HPDE6-E6E7 (cell line): ENCODE measurements around the gene RAB35.

Source experiments
- DNase-seq: peaks from one replicate; pipeline ENCODE4 v3.0.0; 2011; ENCODE audit warnings: missing footprints; ENCODE audit errors: extremely low spot score

The RAB35 gene

DNA sequence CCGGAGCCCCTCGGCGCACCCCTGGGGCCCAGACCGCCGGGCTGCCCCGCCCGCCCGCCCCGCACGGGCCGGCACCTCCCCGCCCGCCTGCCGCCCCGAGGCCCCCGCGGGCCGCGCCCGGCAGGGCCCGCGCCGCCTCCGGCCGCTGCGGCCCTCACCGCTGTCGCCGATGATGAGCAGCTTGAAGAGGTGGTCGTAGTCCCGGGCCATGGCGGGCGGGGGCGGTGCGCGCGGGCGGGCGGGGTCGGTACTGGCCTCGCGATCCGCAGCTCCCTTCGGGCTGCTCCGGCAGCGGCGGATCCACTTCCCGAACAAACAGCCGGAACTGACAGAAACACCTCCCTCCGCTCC, at the start of gene RAB35:
TSS of gene RAB35 (minus strand) at position 313 of the 351 bp plus-strand sequence. CDS start at position 210, 103 bp downstream.
- no peak for DNase-seq

DNA sequence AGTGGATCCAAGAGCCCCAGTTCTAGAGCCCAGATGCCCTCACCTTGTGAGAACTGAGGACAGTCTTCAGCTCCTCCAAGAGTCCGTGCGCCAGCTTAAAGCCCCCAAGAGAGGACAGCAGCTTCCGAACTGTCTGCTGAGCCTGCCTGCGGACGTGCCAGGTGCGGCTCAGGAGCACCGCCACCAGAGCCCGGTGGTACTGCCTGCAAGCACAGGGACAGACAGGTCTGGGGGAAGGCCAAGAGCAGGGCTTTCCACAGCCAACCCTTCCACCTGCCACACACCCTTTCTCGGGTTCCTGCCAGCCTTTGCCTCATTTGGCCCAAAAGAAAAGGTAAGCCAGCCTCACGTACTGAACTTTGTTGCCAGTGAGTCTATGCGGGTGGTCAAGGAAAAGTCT, 47.7 kb upstream of the RAB35 start:
- no peak for DNase-seq

DNA sequence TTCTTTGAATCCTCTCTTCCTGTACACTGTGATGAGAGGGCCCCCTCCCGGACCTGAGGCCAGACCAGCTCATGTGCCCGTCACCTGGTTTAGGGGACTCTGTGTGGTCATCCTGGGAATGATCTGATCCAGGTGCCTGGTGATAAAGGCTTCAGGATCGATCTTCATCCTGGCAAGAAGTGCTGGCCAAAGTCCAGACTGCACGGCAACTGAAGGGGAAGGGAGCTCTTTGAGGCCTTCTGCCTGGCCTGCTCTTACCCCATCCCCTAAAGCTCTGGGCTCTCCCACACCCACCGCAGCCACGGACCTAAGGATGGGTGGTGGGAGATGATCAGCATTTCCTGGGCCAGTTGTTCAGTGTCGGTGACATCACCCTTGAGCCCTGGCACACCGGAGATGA, 46.2 kb upstream of the RAB35 start:
- no peak for DNase-seq

DNA sequence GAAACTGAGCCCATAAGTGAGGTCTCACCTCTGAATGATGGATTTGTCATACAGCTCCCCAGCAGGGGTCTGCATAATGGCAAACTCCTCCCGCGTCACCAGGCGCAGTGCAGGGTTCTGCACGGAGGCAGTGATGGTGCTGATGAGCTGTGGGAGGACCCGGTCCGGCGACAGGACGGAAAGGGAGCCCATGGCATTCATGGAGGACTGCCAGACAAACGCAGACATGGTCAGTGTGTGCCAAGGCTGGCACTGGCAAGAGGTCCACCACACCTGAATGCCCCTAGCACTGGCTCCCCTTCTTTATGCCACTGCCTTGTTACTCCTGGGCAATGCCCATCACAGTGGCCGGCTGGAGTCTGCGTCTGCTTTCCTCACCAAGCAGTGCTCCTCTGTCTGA, 45.3 kb upstream of the RAB35 start:
- DNase-seq = no peak

DNA sequence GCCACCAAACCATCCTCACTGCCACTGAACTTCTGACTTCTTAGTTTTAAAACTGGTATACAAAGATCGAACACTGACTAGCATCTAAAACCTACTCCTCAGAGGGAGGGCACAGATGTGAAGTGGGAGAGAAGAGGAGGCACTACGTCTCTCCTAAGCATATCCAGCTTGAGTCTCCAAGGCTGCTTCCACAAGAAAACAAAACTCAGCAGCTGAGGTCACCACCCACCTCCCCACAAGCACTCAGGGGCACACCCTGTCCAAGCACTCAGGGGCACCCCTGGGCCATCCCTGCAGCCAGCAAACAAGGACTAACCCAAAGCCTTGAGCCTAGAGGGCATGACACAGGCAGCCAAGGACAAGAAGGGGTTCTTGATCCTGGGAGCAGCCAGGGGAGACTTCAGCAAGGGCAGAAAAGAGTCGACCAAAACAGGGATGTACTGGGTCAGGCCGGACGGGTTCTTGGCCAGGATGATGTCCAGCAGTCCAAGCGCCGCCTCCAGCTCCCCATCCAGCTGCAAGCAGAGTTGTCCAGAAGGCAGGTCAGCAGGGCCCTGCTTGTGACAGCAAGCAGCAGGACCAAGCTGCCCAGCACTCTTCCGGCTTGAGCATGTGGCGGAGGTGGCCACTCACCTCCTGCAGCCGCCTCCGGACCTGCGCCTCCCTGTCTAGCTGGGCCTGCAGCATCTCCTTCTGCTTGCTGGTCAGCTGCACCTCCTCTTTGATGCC, 43.1 kb upstream of the RAB35 start:
- DNase-seq = no peak

DNA sequence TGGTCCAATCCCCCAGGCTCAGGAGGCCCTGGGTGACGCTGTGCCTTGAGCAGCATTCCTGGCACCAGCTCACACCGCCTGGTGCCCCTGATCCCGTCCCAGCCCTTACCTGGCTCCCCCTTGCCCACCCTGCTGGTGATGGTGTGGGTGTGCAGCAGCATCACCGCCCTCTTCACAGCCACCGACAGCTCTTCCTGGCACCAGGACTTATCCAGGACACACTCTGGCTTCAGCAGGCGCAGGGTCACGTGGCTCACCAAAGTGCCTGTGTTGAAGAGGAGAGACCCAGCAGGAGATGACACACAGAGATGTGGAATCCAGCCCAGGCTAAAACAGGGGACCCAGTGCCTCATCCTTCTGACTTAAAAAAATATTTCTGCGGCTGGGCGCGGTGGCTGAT, 41.8 kb upstream of the RAB35 start:
- DNase-seq = no peak

DNA sequence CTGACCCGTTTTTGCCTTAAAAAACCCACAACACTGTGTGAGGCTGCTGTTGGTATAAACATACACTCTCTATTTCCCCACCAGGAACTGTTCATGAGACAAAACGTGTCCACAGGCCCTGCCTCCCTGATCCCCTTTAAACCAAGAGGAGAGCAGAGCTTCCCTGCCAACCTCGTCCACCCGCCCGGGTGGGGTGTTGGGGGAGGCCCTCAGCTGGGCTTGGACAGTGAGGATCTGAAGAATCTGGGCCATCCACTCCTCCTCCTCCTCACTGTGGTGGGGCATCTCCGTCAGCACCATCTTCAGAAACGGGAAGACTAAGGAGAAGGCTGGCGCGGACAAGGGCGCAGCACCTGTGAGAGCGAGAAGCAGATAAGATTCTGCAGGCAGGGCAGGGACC, 41.1 kb upstream of the RAB35 start:
- DNase-seq = no peak

DNA sequence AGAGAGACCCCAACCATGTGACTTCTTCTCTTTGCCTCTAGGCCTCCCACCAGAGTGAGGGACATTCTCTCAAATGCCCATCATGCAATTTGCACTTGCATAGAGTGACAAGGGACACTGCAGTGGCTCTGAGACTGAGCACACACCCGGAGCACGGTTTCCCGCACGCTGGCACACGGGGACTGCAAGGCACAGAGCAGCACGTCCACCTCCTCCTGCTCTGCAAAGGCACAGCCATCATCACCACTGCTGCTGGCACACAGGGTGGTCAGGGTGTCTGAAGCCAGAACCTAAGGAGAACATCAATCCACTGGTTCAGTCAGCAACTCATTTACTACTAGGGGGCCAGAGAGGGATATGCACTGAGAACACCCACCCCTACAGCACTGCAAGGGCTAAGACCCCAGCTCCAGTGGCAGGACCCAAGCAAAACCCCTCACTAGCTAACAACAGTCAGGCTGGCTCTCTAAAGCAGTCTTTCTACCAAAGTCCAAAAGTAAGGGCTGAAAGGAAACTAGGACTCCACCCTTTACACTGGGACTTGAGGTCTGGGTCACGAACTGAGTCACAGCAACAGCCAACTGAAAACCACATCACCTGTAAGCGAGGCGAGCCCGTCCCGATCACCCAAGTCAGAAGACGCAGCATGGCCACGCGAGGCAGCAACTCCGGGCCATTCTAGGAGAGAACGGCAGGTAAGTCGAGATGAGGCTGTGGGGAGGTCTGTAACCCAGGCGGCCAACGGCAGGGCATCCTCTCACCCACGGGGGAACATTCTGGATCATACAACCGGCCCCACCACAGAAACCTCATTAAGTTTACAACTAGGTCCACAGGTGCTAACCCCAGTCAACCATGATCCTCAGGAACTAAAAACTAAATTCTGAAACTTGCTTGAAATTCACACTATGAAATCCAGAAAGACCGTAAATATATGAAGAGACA, 40.0 kb upstream of the RAB35 start:
- no peak for DNase-seq

DNA sequence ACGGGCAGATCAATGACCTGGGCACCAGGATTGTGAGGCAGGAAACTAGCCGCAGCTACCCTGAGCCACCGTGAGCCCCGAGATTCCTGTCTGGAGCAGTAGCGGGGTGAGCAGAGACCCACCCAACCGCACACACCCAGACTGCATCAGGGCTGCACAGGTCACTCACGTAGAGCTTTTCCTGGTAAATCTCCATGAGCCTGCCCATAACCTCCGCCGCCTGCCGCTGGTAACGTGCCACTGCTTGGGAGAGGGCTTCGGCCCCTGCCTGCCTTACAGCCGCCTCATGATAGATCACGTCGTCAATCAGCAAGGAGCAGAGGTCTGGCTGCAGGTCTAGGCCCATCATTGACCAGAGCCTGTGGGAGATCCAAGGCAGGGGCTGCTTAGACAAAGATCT, 38.5 kb upstream of the RAB35 start:
- DNase-seq = no peak

DNA sequence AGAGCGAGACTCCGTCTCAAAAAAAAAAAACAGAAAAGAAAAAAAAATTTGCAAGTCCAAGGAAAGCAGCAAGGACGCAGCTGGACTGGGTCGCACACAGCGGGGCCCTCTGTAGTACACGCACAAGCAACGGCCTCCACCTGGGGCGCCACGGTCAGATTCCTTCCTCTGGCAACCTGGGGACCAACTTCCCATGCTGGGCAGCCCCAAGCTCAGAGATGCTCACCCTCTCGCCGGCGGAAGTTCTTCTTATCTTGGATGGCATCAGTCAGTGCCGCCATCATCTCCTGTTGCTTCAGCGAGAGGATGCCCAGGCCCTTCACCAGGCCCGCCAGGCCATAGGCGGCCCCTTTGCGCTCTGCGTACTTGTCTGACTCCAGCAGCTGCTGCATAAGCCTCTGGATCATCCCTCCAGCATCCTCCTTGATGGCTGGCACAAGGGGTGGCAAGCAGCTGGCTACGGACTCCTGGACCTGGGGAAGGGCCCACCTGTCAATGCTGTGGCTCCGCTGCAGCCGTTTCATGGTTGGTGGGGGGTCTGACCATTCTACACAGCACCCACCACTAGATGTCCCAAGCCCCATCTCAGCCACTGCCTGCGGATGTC, 34.5 kb upstream of the RAB35 start:
- DNase-seq = no peak

DNA sequence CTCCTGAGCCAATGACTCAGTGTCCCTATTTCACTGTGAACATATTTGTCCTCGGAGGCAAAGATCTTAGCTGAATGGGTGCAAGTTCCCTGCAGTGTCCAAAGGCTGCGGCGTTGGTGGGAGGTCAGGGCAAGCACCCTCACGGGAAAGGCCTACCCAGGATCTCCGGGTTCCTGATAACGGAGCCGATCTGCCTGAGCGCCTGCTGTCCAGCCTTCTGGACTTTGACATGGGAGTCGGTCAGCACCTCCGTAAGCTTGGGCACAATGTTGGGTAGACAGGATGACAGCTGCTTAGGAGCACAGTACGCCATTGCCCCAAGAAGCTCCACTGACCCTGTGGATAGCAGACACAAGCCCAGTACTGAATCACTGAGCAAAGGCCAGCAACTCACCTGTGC, 31.5 kb upstream of the RAB35 start:
- no peak for DNase-seq

DNA sequence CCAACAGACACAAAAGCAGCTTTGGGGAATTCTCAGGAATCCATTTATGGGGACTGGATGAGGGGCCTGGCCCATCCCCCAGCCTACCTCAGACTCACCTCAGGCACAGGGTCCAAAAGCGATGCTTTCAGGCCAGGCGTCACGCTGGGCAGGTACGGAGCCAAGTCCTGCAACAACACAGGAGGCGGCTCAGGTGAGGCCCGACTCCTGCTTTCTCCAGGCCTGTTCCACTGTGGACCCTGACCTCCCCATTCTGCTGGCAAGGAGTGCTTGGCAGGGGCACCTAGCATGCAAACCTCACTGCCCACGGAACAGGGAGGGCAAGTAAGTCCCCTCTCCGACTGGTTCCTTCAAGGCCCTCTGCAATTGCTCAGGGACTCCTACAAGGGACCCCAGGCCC, 28.6 kb upstream of the RAB35 start:
- DNase-seq = no peak

DNA sequence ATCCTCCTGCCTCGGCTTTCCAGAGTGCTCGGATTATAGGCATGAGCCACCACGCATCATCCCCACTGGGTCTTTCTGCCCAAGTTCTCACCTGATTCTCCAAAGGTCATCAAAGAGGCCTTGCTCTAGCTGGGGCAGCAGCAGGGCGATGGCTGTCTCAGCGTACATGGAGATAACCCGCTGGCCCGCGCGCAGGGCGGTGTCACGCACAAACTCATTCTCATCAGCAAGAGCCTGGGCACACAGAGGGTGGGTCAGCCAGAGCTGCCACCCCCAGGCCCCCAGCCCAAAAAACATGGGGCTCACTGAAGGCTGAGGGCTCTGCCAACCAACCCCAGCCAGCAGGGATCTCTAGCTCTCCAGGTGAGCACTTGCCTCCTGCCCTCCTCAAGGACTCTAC, 27.7 kb upstream of the RAB35 start:
- DNase-seq = no peak

DNA sequence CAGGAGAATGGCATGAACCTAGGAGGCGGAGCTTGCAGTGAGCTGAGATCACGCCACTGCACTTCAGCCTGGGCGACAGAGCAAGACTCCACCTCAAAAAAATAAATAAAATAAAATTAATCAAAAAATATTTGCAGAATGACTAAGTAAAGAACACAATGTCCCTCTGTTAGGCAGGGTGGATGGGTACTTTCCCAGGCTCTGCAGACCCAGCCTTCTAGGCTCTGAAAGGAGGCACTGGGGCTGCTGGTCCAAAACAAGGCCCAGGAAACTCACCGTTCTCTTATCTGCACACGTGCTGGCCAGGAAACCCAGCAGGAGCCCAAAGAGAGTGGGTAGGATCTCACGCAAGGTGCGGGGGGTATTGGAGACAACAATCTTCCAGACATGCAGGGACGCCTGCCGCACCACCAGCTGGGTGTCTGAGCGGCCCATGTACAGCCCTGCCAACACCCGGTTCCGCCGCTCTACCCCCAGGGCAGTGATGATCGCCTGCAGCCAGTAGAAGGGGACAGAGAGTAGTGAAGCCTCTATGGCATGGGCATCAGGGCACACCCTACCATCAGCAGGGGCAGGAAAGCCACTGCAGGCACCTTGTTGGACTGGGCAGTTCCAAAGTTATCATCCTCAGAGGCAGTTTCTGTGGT, 25.8 kb upstream of the RAB35 start:
- DNase-seq = no peak

DNA sequence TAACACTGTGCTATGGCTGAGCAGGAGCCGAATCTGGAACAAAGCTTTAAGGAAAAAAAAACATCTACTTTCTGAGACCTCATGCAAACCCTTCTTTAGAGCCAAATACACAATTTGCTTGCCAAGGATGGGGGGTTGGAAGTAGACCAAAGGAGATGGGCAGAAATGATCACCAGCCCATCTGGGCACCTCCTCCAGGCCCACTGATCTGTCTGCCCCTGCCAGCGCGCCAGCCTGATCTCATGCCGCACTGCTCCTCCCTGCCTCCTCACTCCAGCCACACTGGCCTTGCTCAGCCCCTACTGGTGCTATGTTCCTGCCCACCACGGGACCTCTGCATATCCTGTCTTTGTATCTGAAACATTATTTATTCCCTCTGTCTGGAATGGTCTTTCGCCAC, 24.8 kb upstream of the RAB35 start:
- DNase-seq = no peak

DNA sequence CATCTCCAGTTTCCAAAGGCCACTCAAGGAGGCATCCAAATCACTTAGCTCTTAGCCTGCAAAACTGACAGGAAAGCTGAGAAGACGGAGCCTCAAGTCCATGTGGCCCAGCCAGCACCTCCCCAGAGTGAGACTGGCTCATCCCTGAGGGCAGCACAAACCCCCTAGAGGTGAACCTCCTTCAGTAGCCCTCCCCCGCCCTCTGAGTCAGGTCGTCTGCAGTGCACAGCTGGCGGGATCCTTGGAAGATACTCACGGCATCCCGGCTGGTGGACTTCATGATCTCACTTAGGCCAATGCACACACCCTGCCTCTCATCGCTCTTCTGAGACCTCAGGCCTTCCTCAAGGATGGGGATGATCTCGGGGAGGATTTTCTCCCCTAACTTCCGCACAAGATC, 24.1 kb upstream of the RAB35 start:
- DNase-seq = no peak

DNA sequence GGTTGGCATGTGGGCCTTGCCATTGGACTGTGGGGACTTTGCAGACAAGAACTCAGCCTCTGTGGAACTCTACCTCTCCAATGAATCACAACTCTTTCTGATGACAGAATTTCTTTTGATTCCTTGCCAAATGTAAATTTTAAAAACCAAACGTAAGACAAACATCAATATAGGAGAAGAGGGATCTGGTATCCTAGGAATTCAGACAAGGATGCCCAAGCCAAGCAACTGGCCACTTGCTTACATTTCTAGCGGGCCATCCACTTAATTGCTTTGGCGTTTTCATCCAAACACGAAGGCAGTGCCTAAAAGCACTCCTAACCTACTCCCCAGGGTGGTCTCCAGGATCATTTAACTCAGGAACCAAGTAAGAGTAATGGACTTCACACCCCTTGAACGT, 23.4 kb upstream of the RAB35 start:
- DNase-seq = no peak

DNA sequence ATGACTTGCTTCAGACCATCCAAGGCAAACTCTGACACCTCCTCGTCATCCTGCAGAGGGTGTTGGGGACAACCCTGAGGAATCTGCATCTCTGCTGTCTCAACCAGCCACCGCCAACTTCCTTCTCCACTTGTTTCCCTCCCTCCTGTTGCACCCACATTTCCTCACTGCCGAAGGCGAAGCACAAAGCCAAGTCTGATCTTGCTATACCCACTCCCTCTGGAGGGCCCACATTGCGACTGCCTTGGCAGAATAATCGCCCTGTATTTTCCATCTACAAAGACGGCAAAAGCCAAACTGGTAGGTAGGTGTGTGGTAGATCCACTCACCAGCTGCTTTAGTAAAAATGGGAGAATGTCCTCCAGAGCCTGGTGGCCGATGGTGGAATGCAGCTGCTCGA, 21.8 kb upstream of the RAB35 start:
- DNase-seq = no peak

DNA sequence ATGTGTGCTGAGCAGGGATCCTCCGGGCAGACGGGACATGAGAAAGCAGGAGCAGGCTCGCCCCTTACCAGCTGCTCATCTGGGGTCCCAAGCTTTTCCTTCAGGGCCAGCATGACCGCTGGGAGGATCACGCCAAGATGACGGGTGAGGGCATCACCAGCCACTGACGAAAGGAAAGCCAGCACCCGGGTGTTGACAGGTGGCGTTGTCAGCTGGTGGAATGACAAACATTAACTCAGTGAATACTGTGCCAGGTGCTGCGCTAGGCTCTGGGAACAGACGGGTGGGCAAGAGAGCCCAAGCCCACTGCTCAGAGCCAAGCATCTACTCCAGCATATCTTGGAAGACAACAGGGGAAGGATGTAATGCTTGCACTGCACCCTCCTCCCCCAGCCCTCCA, 21.3 kb upstream of the RAB35 start:
- DNase-seq = no peak

DNA sequence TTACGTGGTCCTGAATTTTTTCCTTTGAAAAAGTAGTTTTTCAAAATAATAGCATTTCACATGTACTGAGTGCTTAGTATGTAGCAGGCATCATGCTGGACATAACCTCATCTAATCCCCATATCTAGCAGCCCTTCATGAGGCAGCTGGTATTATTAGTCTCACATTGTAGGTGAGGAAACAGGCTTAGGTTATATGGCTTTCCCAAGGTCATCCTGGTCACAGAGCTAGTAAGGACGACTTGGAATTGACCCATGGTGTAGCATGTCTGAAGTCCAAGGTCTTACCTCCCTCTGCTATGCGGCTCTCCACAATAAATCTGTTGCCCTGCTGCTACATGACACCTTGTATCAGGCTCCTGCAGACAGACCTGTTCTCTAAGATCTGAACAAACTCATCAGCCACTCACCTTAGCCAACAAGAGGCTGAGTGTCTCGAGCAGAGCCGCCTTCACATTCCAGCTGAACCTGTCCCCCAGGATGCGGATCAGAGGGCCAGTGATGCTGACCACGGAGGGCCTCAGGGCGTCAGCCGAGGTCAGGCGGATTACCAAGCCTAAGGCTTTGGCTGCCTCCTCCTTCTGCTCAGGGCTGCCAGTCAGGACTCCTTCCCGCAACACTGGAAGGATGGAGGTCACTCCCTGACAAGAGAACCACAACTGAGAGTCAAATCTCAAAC, 19.7 kb upstream of the RAB35 start:
- no peak for DNase-seq

DNA sequence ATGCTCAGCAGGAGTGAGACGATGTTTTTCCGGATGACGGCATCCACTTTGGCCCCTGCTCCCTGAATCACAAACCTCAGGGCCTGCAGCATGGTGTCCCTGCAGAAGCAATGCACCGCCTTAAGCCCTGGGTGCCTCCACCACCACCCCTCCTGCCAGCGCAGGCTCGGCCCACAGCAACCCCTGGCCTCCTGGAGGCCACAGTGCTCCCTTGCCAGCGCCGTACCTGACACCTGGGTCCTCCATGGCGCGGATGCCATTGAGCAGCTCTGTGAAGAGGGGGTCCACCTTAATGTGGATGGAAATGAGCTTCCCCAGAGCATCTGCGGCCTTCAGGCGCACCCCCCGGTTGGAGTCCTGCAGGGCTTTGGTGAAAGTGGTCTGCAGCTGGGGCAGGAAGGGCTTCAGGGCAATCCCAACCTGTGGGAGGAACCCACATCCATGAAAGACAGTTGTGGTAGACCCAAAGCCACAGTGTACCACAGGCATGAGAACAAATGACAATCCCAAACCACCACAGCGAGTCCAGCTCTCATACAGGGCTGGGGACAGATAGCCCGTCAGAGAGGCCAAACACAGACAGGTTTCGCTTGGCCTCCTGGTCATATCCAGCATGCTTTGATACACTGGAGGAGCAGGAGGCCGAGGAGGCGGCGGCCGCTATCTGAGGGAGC, 17.9 kb upstream of the RAB35 start:
- DNase-seq = no peak
